Endothelial cell of umbilical vein (primary cell): ENCODE data around the gene CHN2. TPM values are rescaled to one million over a fixed set of nuclear protein-coding genes. Genes with fewer than 3 reads are reported as not detected.

Source experiments
- BruUV-seq: library from RNA; stranded (reverse); fragments of 400-500 nt; replicated peaks from 2 replicates; lab custom pipeline; 2021; lab: Mats Ljungman, UMichigan
- CTCF ChIA-PET: fragments of 300-600, 350-600 bp; sonication (Branson Sonifier 250); formaldehyde crosslinking; loops from one replicate; lab custom pipeline; 2021; ENCODE audit warnings: antibody characterized with exemption, inconsistent platforms; lab: Charles Lee
- POLR2A ChIA-PET: fragments of 300-600, 350-600 bp; sonication (Branson Sonifier 250); formaldehyde crosslinking; loops from one replicate; lab custom pipeline; 2021; ENCODE audit warnings: antibody characterized with exemption, inconsistent platforms; lab: Charles Lee
- DNase-seq: peaks from one replicate; pipeline ENCODE4 v3.0.0-alpha.2; 2011; ENCODE audit warnings: low read depth, low spot score
- FAIRE-seq: peaks from 2 replicates; lab custom pipeline; 2011; peaks lifted over from hg19 to GRCh38; lab: Jason Lieb, UNC
- H2AFZ ChIP-seq: 2 replicates; pipeline ENCODE4 v1.6.0; 2012; ENCODE audit warnings: low read depth, low read length, control low read depth, inconsistent platforms
- H3K27ac ChIP-seq: 2 replicates; pipeline ENCODE4 v1.5.1; 2011; ENCODE audit warnings: low read depth, mild to moderate bottlenecking, control low read depth, low read length, moderate library complexity; ENCODE audit not compliant: insufficient read depth
- H3K27me3 ChIP-seq, 2 experiments: 2 replicates each; pipeline versions ENCODE4 v1.6.0 to v1.6.1; 2011; ENCODE audit warnings: low read length in 2 of 2, mixed read lengths in 1 of 2; ENCODE audit not compliant: control insufficient read depth in 2 of 2, insufficient read depth in 2 of 2
- H3K36me3 ChIP-seq, 2 experiments: 2 replicates in 1 of 2; 3 replicates in 1 of 2; pipeline ENCODE4 v1.5.1; 2011; ENCODE audit warnings: low read length in 2 of 2, mild to moderate bottlenecking in 1 of 2, moderate library complexity in 1 of 2; ENCODE audit not compliant: control insufficient read depth in 2 of 2, insufficient read depth in 2 of 2; ENCODE audit errors: extremely low read depth in 1 of 2
- H3K4me1 ChIP-seq: 3 replicates; pipeline ENCODE4 v1.5.1; 2011; ENCODE audit warnings: mild to moderate bottlenecking, low read length; ENCODE audit not compliant: control insufficient read depth, insufficient read depth; ENCODE audit errors: extremely low read depth
- H3K4me2 ChIP-seq: 2 replicates; pipeline ENCODE4 v1.6.1; 2011; ENCODE audit warnings: low read length, control low read depth, mixed read lengths; ENCODE audit not compliant: insufficient read depth
- H3K4me3 ChIP-seq, 3 experiments: fragments of 200-600 bp in 1 of 3; sonication (generic), shearing (Covaris generic) in 1 of 3; replicated peaks in 1 of 3; 2 replicates each; pipeline ENCODE4 v1.5.1; 2011 to 2016; ENCODE audit warnings: control low read depth in 3 of 3, low read length in 3 of 3, mild to moderate bottlenecking in 2 of 3, inconsistent platforms in 1 of 3, low read depth in 1 of 3, moderate library complexity in 1 of 3; ENCODE audit not compliant: insufficient read depth in 1 of 3
- H3K79me2 ChIP-seq: 2 replicates; pipeline ENCODE4 v1.6.0; 2012; ENCODE audit warnings: low read length, inconsistent platforms; ENCODE audit not compliant: control insufficient read depth, insufficient read depth
- H3K9ac ChIP-seq: replicated peaks from 2 replicates; pipeline ENCODE3; 2011; ENCODE audit warnings: low read length, control low read depth; ENCODE audit not compliant: insufficient read depth; ENCODE audit errors: extremely low read depth
- H3K9me1 ChIP-seq: replicated peaks from 3 replicates; pipeline ENCODE4 v1.6.0; 2011; ENCODE audit warnings: mild to moderate bottlenecking, low read length; ENCODE audit not compliant: control insufficient read depth, insufficient read depth; ENCODE audit errors: extremely low read depth
- H3K9me3 ChIP-seq: replicated peaks from 2 replicates; pipeline ENCODE4 v1.5.1; 2012; ENCODE audit warnings: low read length, inconsistent platforms; ENCODE audit not compliant: control insufficient read depth, insufficient read depth
- H4K20me1 ChIP-seq: replicated peaks from 2 replicates; pipeline ENCODE3; 2011; ENCODE audit warnings: mild to moderate bottlenecking, low read length; ENCODE audit not compliant: control insufficient read depth, insufficient read depth; ENCODE audit errors: extremely low read depth
- EZH2 ChIP-seq: IDR thresholded peaks from 2 replicates; pipeline ENCODE4 v1.6.1; 2012; ENCODE audit warnings: borderline replicate concordance, low read depth, mild to moderate bottlenecking, moderate library complexity, low read length, inconsistent platforms; ENCODE audit not compliant: severe bottlenecking
- FOS ChIP-seq: IDR thresholded peaks from 2 replicates; pipeline ENCODE4 v1.6.1; 2011; ENCODE audit warnings: mild to moderate bottlenecking, low read length, moderate library complexity, borderline replicate concordance; ENCODE audit not compliant: insufficient read depth
- GATA2 ChIP-seq: IDR thresholded peaks from 2 replicates; pipeline ENCODE4 v1.7.0; 2011; ENCODE audit warnings: low read depth, mild to moderate bottlenecking, moderate library complexity, mixed read lengths, low read length; ENCODE audit not compliant: insufficient read length, insufficient read depth
- JUN ChIP-seq: IDR thresholded peaks from 2 replicates; pipeline ENCODE4 v1.6.1; 2011; ENCODE audit warnings: borderline replicate concordance, low read depth; ENCODE audit not compliant: insufficient read length, insufficient read depth
- MYC ChIP-seq: IDR thresholded peaks from one replicate; pipeline ENCODE4 v1.6.1; 2011; ENCODE audit warnings: mild to moderate bottlenecking, low read depth, low read length
- POLR2A ChIP-seq: IDR thresholded peaks from 2 replicates; pipeline ENCODE4 v1.6.1; 2012; ENCODE audit warnings: low read depth, mild to moderate bottlenecking, control low read depth, low read length
- POLR2AphosphoS5 ChIP-seq: IDR thresholded peaks from 2 replicates; pipeline ENCODE4 v1.6.1; 2012; ENCODE audit warnings: low read depth, mild to moderate bottlenecking, control low read depth, low read length, moderate library complexity; ENCODE audit not compliant: insufficient read depth
- dilution Hi-C: fragments of 300-500 bp; cut with MboI; formaldehyde crosslinking; loops from one replicate; pipeline ENCODE4 v1.15.0; 2019; ENCODE audit warnings: low sequenced_read_pairs; ENCODE audit not compliant: extremely low pct_ligation_motif_present
- intact Hi-C: fragments of 100-400 bp; cut with micrococcal nuclease; formaldehyde crosslinking; loops from one replicate; pipeline ENCODE4 v1.10.0; 2022
- polyA plus RNA-seq, 4 experiments: library from polyadenylated mRNA; depleted of rRNA in 3 of 4; stranded (reverse) in 3 of 4; unstranded in 1 of 4; fragments of >200 nt; gene quantifications; 2 replicates each; pipeline versions ENCODE4 v1.2.1 to v1.2.3, GENCODE V29; 2011 to 2012; ENCODE audit warnings: missing spikeins in 1 of 4
- total RNA-seq: library from RNA; stranded (reverse); gene quantifications from 2 replicates; pipeline ENCODE4 v1.2.3, GENCODE V29; 2021
- TF ChIP-seq, protein P1 (sequence below), 2 donors: IDR thresholded peaks; 1 replicate in 1 of 2; 2 replicates in 1 of 2; pipeline ENCODE4 v1.5.1; 2011; ENCODE audit warnings: low read length in 2 of 2, mild to moderate bottlenecking in 2 of 2, moderate library complexity in 2 of 2, control low read depth in 1 of 2, inconsistent platforms in 1 of 2, low read depth in 1 of 2; ENCODE audit not compliant: insufficient read depth in 1 of 2; ENCODE audit errors: extremely low read depth in 1 of 2
- TF ChIP-seq, protein P2 (sequence below): IDR thresholded peaks from 2 replicates; pipeline ENCODE4 v1.6.1; 2011; ENCODE audit not compliant: insufficient read depth, insufficient read length

Gene CHN2
- total and polyA plus RNA-seq, 2 donors (not counting 3 experiments of a cell fraction or from before 2014, with no cell fraction given), result 1.4 to 5.0 TPM

DNA sequence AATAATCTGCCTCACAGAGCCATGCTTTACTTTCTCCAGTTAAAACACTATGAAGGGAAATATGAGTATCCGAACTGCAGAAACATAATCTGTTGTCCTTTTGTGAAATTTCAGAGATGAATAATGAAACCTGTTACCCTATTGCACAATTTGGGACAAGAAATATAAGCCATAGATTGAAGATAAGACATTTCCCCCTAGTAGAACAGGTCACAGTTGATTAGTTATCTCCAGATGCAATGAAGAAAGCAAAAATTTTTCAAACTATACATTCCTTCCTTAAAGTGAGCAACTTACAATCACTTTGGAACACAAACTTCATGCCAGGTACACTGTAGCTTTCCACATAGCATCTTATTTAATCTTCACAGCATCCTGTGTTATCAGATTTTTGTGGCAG, 2.3 kb upstream of the CHN2 start:
- Histone ChIP-seq H3K9me1 (no peaks in the 10 kb centered on the region), H3K4me2 (no peak overlapping the region), H3K36me3 (no peaks in the 10 kb centered on the region), H2AFZ (no peak overlapping the region), H3K4me3 (no peak overlapping the region), H3K9ac (no peak overlapping the region), H4K20me1 (no peaks in the 10 kb centered on the region), H3K4me1 (peaks cover 8% of the 10 kb centered on the region), H3K79me2 (no peaks in the 10 kb centered on the region), H3K9me3 (no peaks in the 10 kb centered on the region), H3K27me3 (peaks cover 14 to 31% of the 10 kb centered on the region in 2 experiments), H3K27ac (no peak overlapping the region)
- ChIA-PET POLR2A (no interaction called here), CTCF (interaction anchor here (2.0 kb wide), 1 partner anchor 86 kb away, joined by 4 read pairs; no protein-coding TSS in a partner anchor)
- intact Hi-C loops (no loop called here), dilution Hi-C loops (no loop called here)
- DNase-seq, result no peak
- no peak for FAIRE-seq
- BruUV-seq, result no TSS peak
- TF ChIP-seq EZH2 (no peak), GATA2 (no peak), JUN (no peak), POLR2AphosphoS5 (no peak), FOS (no peak), MYC (no peak), POLR2A (no peak)
- TF ChIP-seq, protein P1, sequence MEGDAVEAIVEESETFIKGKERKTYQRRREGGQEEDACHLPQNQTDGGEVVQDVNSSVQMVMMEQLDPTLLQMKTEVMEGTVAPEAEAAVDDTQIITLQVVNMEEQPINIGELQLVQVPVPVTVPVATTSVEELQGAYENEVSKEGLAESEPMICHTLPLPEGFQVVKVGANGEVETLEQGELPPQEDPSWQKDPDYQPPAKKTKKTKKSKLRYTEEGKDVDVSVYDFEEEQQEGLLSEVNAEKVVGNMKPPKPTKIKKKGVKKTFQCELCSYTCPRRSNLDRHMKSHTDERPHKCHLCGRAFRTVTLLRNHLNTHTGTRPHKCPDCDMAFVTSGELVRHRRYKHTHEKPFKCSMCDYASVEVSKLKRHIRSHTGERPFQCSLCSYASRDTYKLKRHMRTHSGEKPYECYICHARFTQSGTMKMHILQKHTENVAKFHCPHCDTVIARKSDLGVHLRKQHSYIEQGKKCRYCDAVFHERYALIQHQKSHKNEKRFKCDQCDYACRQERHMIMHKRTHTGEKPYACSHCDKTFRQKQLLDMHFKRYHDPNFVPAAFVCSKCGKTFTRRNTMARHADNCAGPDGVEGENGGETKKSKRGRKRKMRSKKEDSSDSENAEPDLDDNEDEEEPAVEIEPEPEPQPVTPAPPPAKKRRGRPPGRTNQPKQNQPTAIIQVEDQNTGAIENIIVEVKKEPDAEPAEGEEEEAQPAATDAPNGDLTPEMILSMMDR (IDR thresholded peaks at IDR 0.05; ENCODE audit: extremely low read depth in 1 of 2, insufficient read depth in 1 of 2, low read depth in 1 of 2, low read length in 2 of 2), result no peak
- TF ChIP-seq, protein P2, sequence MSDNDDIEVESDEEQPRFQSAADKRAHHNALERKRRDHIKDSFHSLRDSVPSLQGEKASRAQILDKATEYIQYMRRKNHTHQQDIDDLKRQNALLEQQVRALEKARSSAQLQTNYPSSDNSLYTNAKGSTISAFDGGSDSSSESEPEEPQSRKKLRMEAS, result no peak
